PC-3 (cell line): ENCODE measurements around the gene SUGCT. TPM values are rescaled to one million over a fixed set of nuclear protein-coding genes. Genes with fewer than 3 reads are reported as not detected.

Source experiments
- ATAC-seq: fragments of 200-7000 bp; cut with Tn5 transposase; 2 replicates; pipeline ENCODE4 v1.9.1; 2020; ENCODE audit warnings: mild to moderate bottlenecking, moderate library complexity
- BruUV-seq: library from RNA; stranded (reverse); fragments of 400-500 nt; replicated peaks from 2 replicates; lab custom pipeline; 2021; lab: Mats Ljungman, UMichigan
- CTCF ChIA-PET: fragments of 300-600 bp; sonication (Branson Sonifier 250); formaldehyde crosslinking; loops from one replicate; lab custom pipeline; 2022; ENCODE audit warnings: antibody characterized with exemption; lab: Charles Lee
- POLR2A ChIA-PET: fragments of 300-600 bp; sonication (Branson Sonifier 250); formaldehyde crosslinking; loops from one replicate; lab custom pipeline; 2022; ENCODE audit warnings: antibody characterized with exemption; ENCODE audit not compliant: unreplicated experiment; lab: Charles Lee
- DNase-seq: peaks from one replicate; pipeline ENCODE4 v3.0.0-alpha.2; 2015
- H2AFZ ChIP-seq: fragments of 300-600 bp; sonication (generic); 2 replicates; pipeline ENCODE4 v1.6.0; 2016; ENCODE audit warnings: antibody characterized with exemption, low read length
- H3F3A ChIP-seq: fragments of 300-600 bp; sonication (generic); one replicate; pipeline ENCODE4 v1.6.0; 2017; ENCODE audit warnings: antibody characterized with exemption, low read length, control low read depth, mild to moderate bottlenecking; ENCODE audit not compliant: unreplicated experiment
- H3K27ac ChIP-seq: fragments of 300-600 bp; sonication (generic); 2 replicates; pipeline ENCODE4 v1.5.1; 2016; ENCODE audit warnings: mild to moderate bottlenecking, low read length
- H3K27me3 ChIP-seq: fragments of 300-600 bp; sonication (generic); 2 replicates; pipeline ENCODE4 v1.6.1; 2016; ENCODE audit warnings: low read length, mixed read lengths
- H3K36me3 ChIP-seq: fragments of 300-600 bp; sonication (generic); 2 replicates; pipeline ENCODE4 v1.6.1; 2016; ENCODE audit warnings: low read depth, mixed run types, low read length, mixed read lengths
- H3K4me1 ChIP-seq: fragments of 300-600 bp; sonication (generic); 2 replicates; pipeline ENCODE4 v1.5.1; 2016; ENCODE audit warnings: low read length; ENCODE audit not compliant: insufficient read depth
- H3K4me2 ChIP-seq: fragments of 300-600 bp; sonication (generic); 2 replicates; pipeline ENCODE4 v1.6.0; 2016; ENCODE audit warnings: low read length
- H3K4me3 ChIP-seq: fragments of 300-600 bp; sonication (generic); 2 replicates; pipeline ENCODE4 v1.5.1; 2016; ENCODE audit warnings: mild to moderate bottlenecking, low read length, mixed read lengths
- H3K79me2 ChIP-seq: fragments of 300-600 bp; sonication (generic); 2 replicates; pipeline ENCODE4 v1.6.1; 2017; ENCODE audit warnings: low read length, mixed read lengths
- H3K9ac ChIP-seq: fragments of 300-600 bp; sonication (generic); 2 replicates; pipeline ENCODE4 v1.6.0; 2016; ENCODE audit warnings: mild to moderate bottlenecking, low read length
- H3K9me2 ChIP-seq: fragments of 300-600 bp; sonication (generic); replicated peaks from 2 replicates; pipeline ENCODE4 v1.6.1; 2016; ENCODE audit warnings: mixed run types, low read length, mixed read lengths
- H3K9me3 ChIP-seq: fragments of 300-600 bp; sonication (generic); 2 replicates; pipeline ENCODE4 v1.6.1; 2016; ENCODE audit warnings: low read length, mixed read lengths
- H4K20me1 ChIP-seq: fragments of 300-600 bp; sonication (generic); 2 replicates; pipeline ENCODE4 v1.6.1; 2016; ENCODE audit warnings: low read length, mixed read lengths
- EZH2 ChIP-seq: fragments of 300-600 bp; sonication (generic); IDR thresholded peaks from one replicate; pipeline ENCODE4 v1.6.1; 2017; ENCODE audit warnings: antibody characterized with exemption, mild to moderate bottlenecking, low read length; ENCODE audit not compliant: unreplicated experiment
- EZH2phosphoT487 ChIP-seq: fragments of 300-600 bp; sonication (generic); IDR thresholded peaks from 2 replicates; pipeline ENCODE4 v1.6.1; 2018; ENCODE audit warnings: mild to moderate bottlenecking, antibody characterized with exemption, low read length, borderline replicate concordance
- intact Hi-C: fragments of 100-400 bp; cut with micrococcal nuclease; formaldehyde crosslinking; loops from 2 replicates; pipeline ENCODE4 v1.9.0; 2023
- total RNA-seq: library from RNA; depleted of rRNA; stranded (reverse); fragments of >200 nt; gene quantifications from 2 replicates; pipeline ENCODE4 v1.2.3, GENCODE V29; 2014
- TF ChIP-seq, protein P1 (sequence below): fragments of 300-600 bp; sonication (generic); conservative IDR thresholded peaks from 2 replicates; pipeline ENCODE4 v1.5.1; 2017; ENCODE audit warnings: antibody characterized with exemption, low read depth, mild to moderate bottlenecking, low read length

The SUGCT gene
- total RNA-seq, 1 experiment from 2014 or later: 2.9 TPM

GRCh38 chr7:40356871-40357709 lies 222.3 kb downstream of the SUGCT start:
- intact Hi-C loops: no loop called here

GRCh38 chr7:40369641-40370277 lies 235.0 kb downstream of the SUGCT start:
- no peaks in the 10 kb centered on the region for H3K9me2 ChIP-seq
- no peaks in the 10 kb centered on the region for H3K4me1 ChIP-seq
- no peaks in the 10 kb centered on the region for H3K9me3 ChIP-seq
- no peaks in the 10 kb centered on the region for H3F3A ChIP-seq
- DNase-seq (no peak), ATAC-seq (no peak)
- no peak overlapping the region for H3K4me3 ChIP-seq
- H4K20me1 ChIP-seq: no peaks in the 10 kb centered on the region
- no peak overlapping the region for H2AFZ ChIP-seq
- CTCF ChIA-PET: no interaction called here
- BruUV-seq: no TSS peak
- H3K4me2 ChIP-seq: no peak overlapping the region
- POLR2A ChIA-PET: no interaction called here
- no peaks in the 10 kb centered on the region for H3K79me2 ChIP-seq
- H3K27me3 ChIP-seq: no peaks in the 10 kb centered on the region
- H3K9ac ChIP-seq: no peak overlapping the region
- no peaks in the 10 kb centered on the region for H3K36me3 ChIP-seq
- no peak overlapping the region for H3K27ac ChIP-seq
- intact Hi-C loops: no loop called here
- TF ChIP-seq, protein P1, sequence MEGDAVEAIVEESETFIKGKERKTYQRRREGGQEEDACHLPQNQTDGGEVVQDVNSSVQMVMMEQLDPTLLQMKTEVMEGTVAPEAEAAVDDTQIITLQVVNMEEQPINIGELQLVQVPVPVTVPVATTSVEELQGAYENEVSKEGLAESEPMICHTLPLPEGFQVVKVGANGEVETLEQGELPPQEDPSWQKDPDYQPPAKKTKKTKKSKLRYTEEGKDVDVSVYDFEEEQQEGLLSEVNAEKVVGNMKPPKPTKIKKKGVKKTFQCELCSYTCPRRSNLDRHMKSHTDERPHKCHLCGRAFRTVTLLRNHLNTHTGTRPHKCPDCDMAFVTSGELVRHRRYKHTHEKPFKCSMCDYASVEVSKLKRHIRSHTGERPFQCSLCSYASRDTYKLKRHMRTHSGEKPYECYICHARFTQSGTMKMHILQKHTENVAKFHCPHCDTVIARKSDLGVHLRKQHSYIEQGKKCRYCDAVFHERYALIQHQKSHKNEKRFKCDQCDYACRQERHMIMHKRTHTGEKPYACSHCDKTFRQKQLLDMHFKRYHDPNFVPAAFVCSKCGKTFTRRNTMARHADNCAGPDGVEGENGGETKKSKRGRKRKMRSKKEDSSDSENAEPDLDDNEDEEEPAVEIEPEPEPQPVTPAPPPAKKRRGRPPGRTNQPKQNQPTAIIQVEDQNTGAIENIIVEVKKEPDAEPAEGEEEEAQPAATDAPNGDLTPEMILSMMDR: no peak
- TF ChIP-seq EZH2phosphoT487: no peak

More at GRCh38 chr7:40356871-40357709, 222.3 kb downstream of the SUGCT start:
- no peaks in the 10 kb centered on the region for H3K9me2 ChIP-seq
- no peaks in the 10 kb centered on the region for H3K9me3 ChIP-seq
- H3F3A ChIP-seq: no peaks in the 10 kb centered on the region
- H4K20me1 ChIP-seq: no peaks in the 10 kb centered on the region
- ChIA-PET POLR2A (interaction anchor here (0.6 kb wide), 1 partner anchor 8 kb away, joined by 3 read pairs; no protein-coding TSS in a partner anchor), CTCF (no interaction called here)
- H2AFZ ChIP-seq: no peak overlapping the region
- no TSS peak for BruUV-seq
- DNase-seq: no peak
- no peaks in the 10 kb centered on the region for H3K79me2 ChIP-seq
- no peak overlapping the region for H3K4me3 ChIP-seq
- no peak for TF ChIP-seq EZH2phosphoT487
- TF ChIP-seq, protein P1: no peak
- TF ChIP-seq EZH2: no peak
- no peak overlapping the region for H3K4me2 ChIP-seq
- 0 out of 2 replicates have a peak, but pooled peaks cover 8% of the 10 kb centered on the region for H3K4me1 ChIP-seq
- ATAC-seq: peak; percentile 37; the same call in 1 of the 2 replicates
- H3K27ac ChIP-seq: no peak overlapping the region
- no peaks in the 10 kb centered on the region for H3K27me3 ChIP-seq
- no peak overlapping the region for H3K9ac ChIP-seq
- H3K36me3 ChIP-seq: no peaks in the 10 kb centered on the region
